SU-DHL-6 (cell line): Measurements from ENCODE around the gene THOC7.
A peak's percentile ranks its signal among the peaks of the same experiment; 100 is the strongest.

Experiments
- H2AFZ ChIP-seq: fragments of 200-600 bp; sonication (generic); 2 replicates; pipeline ENCODE4 v1.6.1; 2014; ENCODE audit warnings: low read depth, mild to moderate bottlenecking, moderate library complexity, mixed read lengths, antibody characterized with exemption, low read length; ENCODE audit not compliant: severe bottlenecking
- H3F3A ChIP-seq: fragments of 200-600 bp; shearing (Covaris generic); 2 replicates; pipeline ENCODE4 v1.6.0; 2016; ENCODE audit warnings: antibody characterized with exemption, mild to moderate bottlenecking; ENCODE audit not compliant: insufficient read depth
- H3K27ac ChIP-seq: fragments of 200-600 bp; sonication (generic); 2 replicates; pipeline ENCODE4 v1.5.1; 2016; ENCODE audit warnings: low read depth, mild to moderate bottlenecking, low read length, moderate library complexity, mixed read lengths
- H3K27me3 ChIP-seq: fragments of 200-600 bp; sonication (generic), shearing (Covaris generic); 2 replicates; pipeline ENCODE4 v1.6.0; 2014; ENCODE audit warnings: mild to moderate bottlenecking, low read length
- H3K36me3 ChIP-seq: fragments of 200-600 bp; sonication (generic); 2 replicates; pipeline ENCODE4 v1.6.1; 2014; ENCODE audit warnings: mild to moderate bottlenecking, low read length, mixed read lengths
- H3K4me2 ChIP-seq: fragments of 300-600, 200-600 bp; shearing (Covaris generic), sonication (generic); 2 replicates; pipeline ENCODE4 v1.6.0; 2014; ENCODE audit warnings: low read length, low read depth, mild to moderate bottlenecking; ENCODE audit not compliant: poor library complexity, severe bottlenecking
- H3K4me3 ChIP-seq: fragments of 200-600 bp; sonication (generic); 2 replicates; pipeline ENCODE4 v1.5.1; 2014; ENCODE audit warnings: antibody characterized with exemption, low read length, mild to moderate bottlenecking, mixed read lengths; ENCODE audit not compliant: insufficient read depth, poor library complexity, severe bottlenecking
- H3K79me2 ChIP-seq: fragments of 200-600 bp; sonication (generic); 2 replicates; pipeline ENCODE4 v1.6.1; 2014; ENCODE audit warnings: mild to moderate bottlenecking, low read length, moderate library complexity; ENCODE audit not compliant: insufficient read depth
- H3K9ac ChIP-seq: fragments of 200-600 bp; sonication (generic); 2 replicates; pipeline ENCODE4 v1.7.0; 2014; ENCODE audit warnings: mild to moderate bottlenecking, low read length
- H3K9me2 ChIP-seq: fragments of 200-600 bp; sonication (generic); replicated peaks from 2 replicates; pipeline ENCODE4 v1.6.1; 2014; ENCODE audit warnings: low read length; ENCODE audit not compliant: insufficient read depth
- H3K9me3 ChIP-seq: fragments of 200-600 bp; sonication (generic); 2 replicates; pipeline ENCODE4 v1.6.1; 2014; ENCODE audit warnings: low read length, mixed read lengths; ENCODE audit not compliant: insufficient read depth
- H4K20me1 ChIP-seq: fragments of 200-600 bp; sonication (generic); 2 replicates; pipeline ENCODE4 v1.6.1; 2014; ENCODE audit warnings: low read depth, mild to moderate bottlenecking, antibody characterized with exemption, low read length, moderate library complexity, mixed read lengths
- CTCF ChIP-seq: fragments of 200-600 bp; sonication (generic); IDR thresholded peaks from one replicate; pipeline ENCODE4 v1.5.1; 2017; ENCODE audit warnings: antibody characterized with exemption, mild to moderate bottlenecking, low read length, moderate library complexity; ENCODE audit not compliant: insufficient read depth, poor library complexity, severe bottlenecking
- EZH2phosphoT487 ChIP-seq: fragments of 200-600 bp; sonication (generic), shearing (Covaris generic); conservative IDR thresholded peaks from 2 replicates; pipeline ENCODE4 v1.6.1; 2018; ENCODE audit warnings: mild to moderate bottlenecking, antibody characterized with exemption, low read length, moderate library complexity, mixed read lengths

Gene THOC7

DNA sequence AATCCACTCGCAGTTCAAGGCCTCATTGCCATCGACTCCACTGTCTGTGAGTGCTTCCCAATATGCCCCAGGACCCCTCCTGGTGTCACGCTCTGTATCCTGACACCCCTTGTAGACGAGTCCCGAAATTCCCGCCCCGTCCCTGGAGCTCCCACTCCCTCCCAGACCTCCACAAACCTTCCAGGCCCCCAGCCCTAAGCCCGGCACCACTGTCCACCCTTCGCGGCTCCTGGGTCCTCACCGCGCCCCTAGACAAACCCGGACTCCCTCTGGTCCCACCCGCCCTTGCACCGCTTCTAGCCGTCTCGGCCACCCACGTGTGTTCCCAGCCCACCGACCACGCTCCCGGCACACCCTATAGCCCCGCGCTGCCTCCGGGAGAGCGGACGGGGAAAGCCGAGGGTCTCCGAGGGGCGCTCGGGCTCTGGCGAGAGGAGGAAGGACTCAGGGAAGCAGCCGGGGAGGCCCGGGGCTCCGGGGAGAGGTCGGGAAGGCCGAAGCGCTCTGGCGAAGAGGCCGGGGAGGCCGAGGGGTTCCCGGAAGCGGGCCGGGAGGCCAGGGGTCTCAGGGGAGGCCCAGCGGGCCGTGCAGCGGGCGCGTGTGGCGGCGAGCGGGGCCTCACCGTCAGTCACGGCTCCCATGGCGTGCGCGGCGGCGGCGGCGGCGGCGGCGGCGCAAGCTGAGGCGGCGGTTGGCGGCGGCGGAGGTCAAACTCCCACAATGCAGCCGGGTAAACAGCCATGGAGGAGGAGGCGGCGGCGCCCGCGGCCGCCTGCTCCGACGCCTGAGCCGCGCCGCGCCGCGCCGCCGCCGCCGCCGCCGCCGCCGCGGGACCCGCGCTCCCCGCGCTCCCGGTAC is at the start of gene THOC7, which contains the start of gene ATXN7:
Gene THOC7 (minus strand): TSS at position 656 of the 858 bp plus-strand sequence. CDS start 15 bp downstream, at position 641.
Gene ATXN7 (plus strand): TSS at position 718 of the 858 bp plus-strand sequence. CDS start 48,732 bp downstream, outside the sequence.
- peak within 1 kb of the TSS; percentile 75 for H3K27ac ChIP-seq
- peak within 1 kb of the TSS; percentile 99 for H3K9ac ChIP-seq
- no peaks in the 10 kb centered on the region for H3K9me2 ChIP-seq
- TF ChIP-seq EZH2phosphoT487, result no peak
- TF ChIP-seq CTCF, result no peak
- peak within 1 kb of the TSS; percentile 98 for H2AFZ ChIP-seq
- no peaks in the 10 kb centered on the region for H3K9me3 ChIP-seq
- peak within 1 kb of the TSS; percentile 74 for H3K4me2 ChIP-seq
- H4K20me1 ChIP-seq, result 0 out of 2 replicates have a peak, but pooled peaks cover 4% of the 10 kb centered on the region
- no peaks in the 10 kb centered on the region for H3K27me3 ChIP-seq
- H3F3A ChIP-seq, result no peaks in the 10 kb centered on the region; the same call in 1 of the 2 replicates
- H3K4me3 ChIP-seq, result peak within 1 kb of the TSS; percentile 96
- H3K36me3 ChIP-seq, result peaks cover 6% of the 10 kb centered on the region; the same call in 1 of the 2 replicates
- peaks cover 92% of the 10 kb centered on the region for H3K79me2 ChIP-seq

GRCh38 chr3:63912768-63913588 is 49.4 kb upstream of the THOC7 start:
- TF ChIP-seq CTCF (no peak), EZH2phosphoT487 (no peak)
- Histone ChIP-seq H3K9me3 (no peaks in the 10 kb centered on the region), H4K20me1 (no peaks in the 10 kb centered on the region), H3K79me2 (peaks cover 21% of the 10 kb centered on the region), H3K4me3 (peak overlapping the region; percentile 54), H3F3A (peaks cover 30% of the 10 kb centered on the region), H3K4me2 (peak overlapping the region; percentile 76), H3K9ac (peak overlapping the region; percentile 75), H3K36me3 (peaks cover 13% of the 10 kb centered on the region; the same call in 1 of the 2 replicates), H3K27ac (peak overlapping the region; percentile 72; the same call in 1 of the 2 replicates), H2AFZ (no peak overlapping the region), H3K9me2 (no peaks in the 10 kb centered on the region), H3K27me3 (no peaks in the 10 kb centered on the region)

- TF ChIP-seq CTCF (no peak), EZH2phosphoT487 (no peak)
- H2AFZ ChIP-seq, result peak within 1 kb of the TSS; percentile 17
- no peaks in the 10 kb centered on the region for H4K20me1 ChIP-seq
- peak within 1 kb of the TSS; percentile 72 for H3K27ac ChIP-seq
- H3K4me2 ChIP-seq, result peak within 1 kb of the TSS; percentile 76
- peak within 1 kb of the TSS; percentile 54 for H3K4me3 ChIP-seq
- H3K36me3 ChIP-seq, result peaks cover 9% of the 10 kb centered on the region; the same call in 1 of the 2 replicates
- H3K9me2 ChIP-seq, result no peaks in the 10 kb centered on the region
- peaks cover 30% of the 10 kb centered on the region for H3F3A ChIP-seq
- peaks cover 21% of the 10 kb centered on the region for H3K79me2 ChIP-seq
- no peaks in the 10 kb centered on the region for H3K9me3 ChIP-seq
- H3K9ac ChIP-seq, result peak within 1 kb of the TSS; percentile 75
- H3K27me3 ChIP-seq, result no peaks in the 10 kb centered on the region
Observed at GRCh38 chr3:63911873-63912767, 48.5 kb upstream of the THOC7 start, which contains the start of gene SCAANT1. Gene SCAANT1 (minus strand): TSS chr3:63912383.
